ENCODE measurements around the gene AKAP6.

AKAP6 gene

GRCh38 chr14:32738206-32738871 lies 409.2 kb downstream of the AKAP6 start:
- Histone ChIP-seq H3K27ac (ENCODE audit: low read depth, low read length) (no peak overlapping the region), H4K20me1 (ENCODE audit: control insufficient read depth, insufficient read depth, low read depth, low read length) (no peaks in the 10 kb centered on the region), H3K27me3 (ENCODE audit: control insufficient read depth, low read length) (no peaks in the 10 kb centered on the region), H3K4me3 (ENCODE audit: low read length) (no peak overlapping the region), H3F3A (ENCODE audit: control insufficient read depth, insufficient read depth) (no peaks in the 10 kb centered on the region), H3K4me1 (ENCODE audit: control insufficient read depth, low read length) (no peaks in the 10 kb centered on the region), H3K9me3 (ENCODE audit: control insufficient read depth, insufficient read depth, low read length) (no peaks in the 10 kb centered on the region), H3K4me2 (ENCODE audit: low read length) (no peak overlapping the region), H3K9me2 (replicated peaks; ENCODE audit: control insufficient read depth, low read length) (no peaks in the 10 kb centered on the region), H3K36me3 (ENCODE audit: control insufficient read depth, low read length) (no peaks in the 10 kb centered on the region), H3K79me2 (ENCODE audit: control insufficient read depth, low read length) (no peaks in the 10 kb centered on the region)
- no peak for TF ChIP-seq EZH2phosphoT487 (IDR thresholded peaks at IDR 0.05; ENCODE audit: borderline replicate concordance, low read length)
- TF ChIP-seq CTCF (IDR thresholded peaks at IDR 0.05; ENCODE audit: low read depth, low read length, poor library complexity, severe bottlenecking): no peak

GRCh38 chr14:32744811-32745445 lies 415.8 kb downstream of the AKAP6 start:
- Histone ChIP-seq H3K36me3 (ENCODE audit: control insufficient read depth, low read length) (no peaks in the 10 kb centered on the region), H3K4me2 (ENCODE audit: low read length) (no peak overlapping the region), H3K27ac (ENCODE audit: low read depth, low read length) (no peak overlapping the region), H3K9me2 (replicated peaks; ENCODE audit: control insufficient read depth, low read length) (no peaks in the 10 kb centered on the region), H3F3A (ENCODE audit: control insufficient read depth, insufficient read depth) (no peaks in the 10 kb centered on the region), H3K4me3 (ENCODE audit: low read length) (no peak overlapping the region), H3K4me1 (ENCODE audit: control insufficient read depth, low read length) (no peaks in the 10 kb centered on the region), H3K27me3 (ENCODE audit: control insufficient read depth, low read length) (no peaks in the 10 kb centered on the region), H3K79me2 (ENCODE audit: control insufficient read depth, low read length) (no peaks in the 10 kb centered on the region), H4K20me1 (ENCODE audit: control insufficient read depth, insufficient read depth, low read depth, low read length) (no peaks in the 10 kb centered on the region), H3K9me3 (ENCODE audit: control insufficient read depth, insufficient read depth, low read length) (no peaks in the 10 kb centered on the region)
- TF ChIP-seq EZH2phosphoT487 (IDR thresholded peaks at IDR 0.05; ENCODE audit: borderline replicate concordance, low read length) (no peak), CTCF (IDR thresholded peaks at IDR 0.05; ENCODE audit: low read depth, low read length, poor library complexity, severe bottlenecking) (no peak)

DNA sequence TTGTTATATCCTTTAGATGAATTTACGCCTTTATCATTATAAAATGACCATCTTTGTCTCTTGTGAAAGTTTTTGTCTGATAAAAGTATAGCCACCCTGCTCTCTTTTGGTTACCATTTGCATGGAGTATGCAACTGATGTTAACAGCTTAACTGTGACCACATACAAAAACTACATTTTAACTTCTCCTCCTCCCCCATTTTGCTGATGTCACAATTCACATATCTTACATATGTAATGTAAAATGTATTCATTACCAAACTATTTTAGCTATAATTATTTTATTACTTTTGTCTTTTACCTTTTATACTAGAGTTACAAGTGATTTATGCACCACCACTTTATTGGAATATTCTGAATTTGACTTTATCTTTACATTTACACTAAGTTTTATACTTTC lies 425.1 kb downstream of the AKAP6 start:
- Histone ChIP-seq H3K4me1 (ENCODE audit: control insufficient read depth, low read length) (no peaks in the 10 kb centered on the region), H3K4me3 (ENCODE audit: low read length) (no peak overlapping the region)

More for the DNA sequence above, 425.1 kb downstream of the AKAP6 start:
- no peak overlapping the region for H3K27ac ChIP-seq (ENCODE audit: low read depth, low read length)
- no peaks in the 10 kb centered on the region for H3K9me2 ChIP-seq (replicated peaks; ENCODE audit: control insufficient read depth, low read length)
- H3K27me3 ChIP-seq (ENCODE audit: control insufficient read depth, low read length): no peaks in the 10 kb centered on the region
- no peaks in the 10 kb centered on the region for H3K79me2 ChIP-seq (ENCODE audit: control insufficient read depth, low read length)
- peaks cover 11% of the 10 kb centered on the region for H3K9me3 ChIP-seq (ENCODE audit: control insufficient read depth, insufficient read depth, low read length)
- H3K4me2 ChIP-seq (ENCODE audit: low read length): no peak overlapping the region
- TF ChIP-seq EZH2phosphoT487 (IDR thresholded peaks at IDR 0.05; ENCODE audit: borderline replicate concordance, low read length): no peak
- TF ChIP-seq CTCF (IDR thresholded peaks at IDR 0.05; ENCODE audit: low read depth, low read length, poor library complexity, severe bottlenecking): no peak
- H3K36me3 ChIP-seq (ENCODE audit: control insufficient read depth, low read length): no peaks in the 10 kb centered on the region
- H4K20me1 ChIP-seq (ENCODE audit: control insufficient read depth, insufficient read depth, low read depth, low read length): no peaks in the 10 kb centered on the region
- H3F3A ChIP-seq (ENCODE audit: control insufficient read depth, insufficient read depth): no peaks in the 10 kb centered on the region
